GM21786 (cell line): Measurements from ENCODE around the gene METTL25.

Source experiments
- ATAC-seq: cut with Tn5 transposase; IDR thresholded peaks from one replicate; pipeline ENCODE4 v1.9.1; 2021; ENCODE audit not compliant: unreplicated experiment

The METTL25 gene

DNA sequence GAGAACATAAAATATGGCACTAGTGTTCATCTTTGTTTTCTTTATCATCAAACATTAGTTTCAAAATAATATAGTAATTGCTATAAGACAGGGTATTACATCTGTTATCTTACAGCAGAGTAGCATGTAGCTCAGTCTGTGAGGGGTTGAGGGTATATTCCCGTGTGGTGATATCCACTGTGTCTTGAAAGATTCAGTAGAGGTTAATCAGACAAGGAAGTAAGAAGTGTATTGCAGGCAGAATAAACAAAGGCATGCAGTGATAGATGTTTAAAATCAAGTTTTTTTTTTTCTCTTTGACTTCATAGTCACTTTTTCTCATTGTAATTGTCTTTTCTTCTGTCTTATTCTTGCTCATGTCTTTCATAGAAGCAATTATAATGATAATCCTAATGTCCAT lies 48.3 kb downstream of the METTL25 start:
- no peak for ATAC-seq

DNA sequence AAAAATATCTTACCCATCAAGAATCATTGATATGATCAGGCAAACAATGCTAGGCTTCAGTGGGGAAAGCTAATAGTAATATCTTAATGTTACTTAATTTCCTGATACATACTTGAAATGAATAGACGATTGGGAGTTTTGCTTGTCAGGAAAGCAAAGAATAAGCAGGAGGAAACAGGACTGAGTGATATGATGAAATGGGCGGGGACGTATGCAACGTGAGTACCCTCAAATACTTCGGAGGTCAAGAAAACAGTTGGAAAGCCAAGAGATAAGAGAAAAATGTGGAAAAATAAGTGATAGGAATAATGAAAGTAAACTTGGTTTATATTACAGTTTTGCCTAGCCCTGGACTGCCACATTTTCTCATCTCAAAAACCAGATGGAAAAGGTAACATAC lies 49.2 kb downstream of the METTL25 start:
- no peak for ATAC-seq

- ATAC-seq, result no peak
Observed at GRCh38 chr12:82408844-82409243, 50.5 kb downstream of the METTL25 start.

DNA sequence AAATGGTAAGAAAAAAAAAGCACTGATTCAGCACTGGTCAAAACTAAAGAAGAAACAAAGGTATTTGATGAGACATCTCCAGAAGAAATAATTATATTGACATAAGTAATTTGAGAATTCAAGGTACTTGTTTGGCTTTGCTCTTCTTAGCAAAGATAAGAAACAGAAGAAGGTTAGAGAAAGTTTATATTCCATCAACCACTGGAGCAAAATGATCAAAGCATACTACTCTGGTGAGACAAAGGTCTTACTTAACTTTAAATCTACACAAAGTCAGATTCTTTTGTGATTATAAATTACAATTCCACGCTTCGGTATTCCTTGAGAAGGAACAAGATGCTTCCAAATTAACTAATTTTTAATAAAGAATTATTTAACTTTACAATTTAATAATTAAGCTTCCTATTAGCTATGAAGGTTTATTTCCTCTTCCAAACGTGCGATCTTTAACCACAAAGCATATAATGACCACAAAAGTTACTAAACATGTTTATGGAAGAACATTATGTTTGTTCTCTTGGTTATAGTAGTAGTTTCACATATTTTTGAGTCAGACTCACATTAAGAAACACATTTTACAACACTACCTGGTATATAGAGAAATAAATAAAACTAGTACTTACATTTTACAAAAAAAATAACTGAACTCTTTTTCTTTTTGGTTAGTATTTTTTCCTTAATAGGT lies 53.4 kb downstream of the METTL25 start:
- ATAC-seq, result no peak

- no peak for ATAC-seq
Observed at GRCh38 chr12:82412246-82412645, 53.9 kb downstream of the METTL25 start.

DNA sequence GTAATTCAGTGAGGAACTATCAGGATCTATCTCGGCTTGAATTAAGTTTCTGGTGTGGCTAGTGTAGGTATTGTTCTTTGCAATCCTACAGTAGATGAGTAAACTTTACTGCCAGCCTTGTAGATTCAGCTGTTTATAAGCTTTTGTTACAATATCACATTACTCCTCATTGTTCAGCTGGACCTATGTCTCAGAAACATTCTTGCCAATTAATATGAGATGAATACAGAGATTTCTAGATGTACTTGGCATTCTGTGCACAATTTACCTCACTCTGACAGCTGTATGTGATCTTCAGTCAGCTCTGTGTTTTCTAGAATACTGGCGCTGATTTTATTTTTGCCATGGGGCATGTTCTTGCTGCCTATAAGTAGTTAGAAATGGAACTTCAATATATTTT lies 55.7 kb downstream of the METTL25 start:
- no peak for ATAC-seq

DNA sequence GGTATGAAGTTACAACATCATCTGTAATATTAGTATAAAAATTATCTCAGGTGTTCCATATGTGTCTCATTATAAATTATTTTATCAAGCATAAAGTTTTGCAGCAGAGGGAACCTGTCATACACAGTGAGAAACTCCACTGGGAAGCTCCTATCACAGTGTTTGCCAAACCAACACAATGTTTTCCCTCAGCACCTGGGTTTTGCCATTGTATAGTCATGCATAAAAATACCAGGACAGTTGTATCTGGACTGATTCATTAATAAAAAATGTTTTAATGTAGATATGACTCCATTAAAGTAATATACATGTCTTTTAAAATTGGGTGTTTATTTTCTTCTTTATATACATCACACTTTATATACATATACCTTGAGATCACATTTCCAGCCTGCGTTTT lies 56.6 kb downstream of the METTL25 start:
- no peak for ATAC-seq

DNA sequence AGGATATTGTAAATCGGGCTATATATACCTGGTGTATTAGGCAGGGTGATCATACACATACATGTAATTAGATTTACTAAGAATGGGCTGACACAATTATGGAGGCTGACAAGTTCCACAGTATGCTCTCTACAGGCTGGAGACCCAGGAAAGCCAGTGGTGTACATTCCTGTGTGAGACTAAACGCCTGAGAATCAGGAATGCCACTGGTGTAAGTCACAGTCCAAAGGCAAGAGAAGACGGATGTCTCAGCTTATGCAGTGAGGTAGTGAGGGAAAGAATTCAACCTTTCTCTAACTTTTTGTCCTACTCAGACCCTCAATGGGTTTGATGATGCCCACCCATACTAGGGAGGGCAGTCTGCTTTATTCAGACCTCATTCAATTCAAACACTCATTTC lies 57.1 kb downstream of the METTL25 start:
- ATAC-seq, result no peak

DNA sequence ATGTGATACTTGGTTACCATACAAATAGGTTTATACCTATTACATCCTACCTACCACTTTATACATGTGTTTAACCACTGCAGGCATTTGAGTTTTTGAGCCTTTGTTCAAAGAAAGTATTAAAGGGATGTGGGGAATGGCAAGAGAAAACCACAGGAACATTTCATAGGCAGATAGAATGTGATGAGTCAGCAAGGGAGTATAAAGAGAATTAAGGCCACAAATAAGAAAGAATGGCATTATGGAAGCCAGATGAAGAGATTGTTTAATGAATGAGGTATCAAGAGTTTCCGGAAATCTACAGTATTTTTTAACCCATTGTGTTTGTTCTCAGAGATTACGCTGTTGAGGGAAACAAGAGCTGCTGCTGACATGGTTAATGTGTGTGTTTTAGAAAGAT lies 66.9 kb downstream of the METTL25 start:
- ATAC-seq, result no peak

DNA sequence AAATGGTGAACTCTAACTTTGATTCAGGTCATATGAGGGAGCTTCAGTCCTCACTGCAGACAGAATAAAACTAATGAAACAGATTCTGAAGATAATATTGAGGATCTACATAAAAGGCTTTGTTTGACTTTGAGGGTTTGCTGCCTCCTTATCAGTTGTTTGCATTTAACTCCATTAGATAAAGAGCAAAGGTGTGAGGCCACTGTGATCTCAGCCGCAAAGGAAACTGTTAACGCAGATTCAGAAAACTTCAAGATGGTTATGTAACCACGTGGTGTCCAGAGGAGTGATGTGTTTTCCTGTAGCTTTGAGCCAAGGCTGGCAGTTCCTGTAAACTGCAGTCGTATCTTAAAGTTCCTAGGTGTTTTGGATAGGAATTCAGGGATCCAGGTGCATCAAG lies 67.8 kb downstream of the METTL25 start:
- ATAC-seq, result no peak

- ATAC-seq, result no peak
Observed at GRCh38 chr12:82426586-82426985, 68.3 kb downstream of the METTL25 start.

DNA sequence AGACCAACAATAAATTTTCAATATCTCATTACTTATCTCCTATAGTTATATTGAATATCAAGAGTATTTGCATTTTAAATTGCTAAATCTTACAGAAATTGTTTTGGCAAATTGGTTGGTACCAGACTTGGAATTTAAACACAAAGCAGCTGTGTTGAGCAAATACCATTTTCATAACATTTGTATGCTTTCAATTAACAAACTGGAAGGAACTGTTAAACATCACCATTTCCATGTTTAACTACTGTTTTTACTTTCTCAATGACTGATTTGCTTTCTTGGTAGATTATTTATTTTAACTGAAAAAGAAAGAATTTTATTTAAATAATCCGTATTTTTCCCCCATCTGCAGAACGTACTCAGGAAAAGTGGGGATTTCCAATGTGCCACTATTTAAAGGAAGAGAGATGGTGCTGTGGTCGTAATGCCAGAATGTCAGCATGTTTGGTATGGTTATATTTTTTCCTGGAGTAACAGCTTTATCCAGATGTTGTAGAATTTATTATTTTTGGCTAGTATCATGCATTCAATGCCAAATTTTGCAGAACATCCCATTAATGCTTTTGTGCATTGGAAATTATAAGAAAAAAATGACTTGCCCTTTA lies 72.3 kb downstream of the METTL25 start:
- no peak for ATAC-seq

- no peak for ATAC-seq
Observed at GRCh38 chr12:82434392-82434911, 76.1 kb downstream of the METTL25 start.

- ATAC-seq, result no peak
Observed at GRCh38 chr12:82436354-82436753, 78.0 kb downstream of the METTL25 start.

GRCh38 chr12:82437744-82438143 lies 79.4 kb downstream of the METTL25 start:
- ATAC-seq, result peak; percentile 35

DNA sequence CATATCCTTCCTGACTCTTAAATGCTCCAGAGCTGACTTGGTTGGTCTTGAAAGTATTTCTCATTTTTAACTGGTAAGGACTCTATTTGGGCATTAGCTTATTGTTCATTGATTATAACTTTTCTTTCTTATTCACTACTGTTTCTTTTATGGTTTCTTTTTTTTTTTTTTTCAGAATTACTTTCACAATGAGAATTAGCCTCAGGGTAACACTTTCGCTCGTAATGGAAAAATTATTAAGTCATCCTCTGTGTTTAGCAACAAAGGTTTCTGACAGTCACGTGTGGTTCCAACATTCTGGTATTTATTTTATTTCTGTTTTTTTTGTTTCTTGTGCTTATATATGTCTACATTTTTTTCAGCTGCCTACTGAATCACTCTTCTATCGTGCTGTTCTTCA lies 80.0 kb downstream of the METTL25 start:
- ATAC-seq, result peak; percentile 76

DNA sequence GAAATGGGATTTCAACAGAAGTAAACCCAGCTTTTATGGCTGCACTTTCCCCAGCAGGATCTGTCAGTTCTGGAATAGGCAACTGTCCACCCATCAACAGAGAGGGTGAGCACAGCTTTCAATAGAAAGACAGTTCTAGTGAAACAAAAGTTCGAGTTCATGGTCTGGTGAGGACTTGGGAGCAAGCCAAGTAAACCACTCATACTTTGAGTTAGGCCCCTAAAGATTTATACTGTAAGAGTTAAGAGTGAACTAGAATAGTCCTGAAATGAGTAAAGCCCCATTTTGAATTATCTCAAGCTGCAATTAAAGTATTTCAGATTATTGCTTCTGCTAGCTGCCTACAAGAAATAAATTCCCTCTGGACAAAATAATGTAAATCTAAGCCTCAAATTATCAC lies 82.6 kb downstream of the METTL25 start:
- ATAC-seq, result no peak

GRCh38 chr12:82448911-82449578 lies 90.7 kb downstream of the METTL25 start:
- ATAC-seq, result no peak

GRCh38 chr12:82456633-82457032 lies 98.3 kb downstream of the METTL25 start:
- ATAC-seq, result no peak

DNA sequence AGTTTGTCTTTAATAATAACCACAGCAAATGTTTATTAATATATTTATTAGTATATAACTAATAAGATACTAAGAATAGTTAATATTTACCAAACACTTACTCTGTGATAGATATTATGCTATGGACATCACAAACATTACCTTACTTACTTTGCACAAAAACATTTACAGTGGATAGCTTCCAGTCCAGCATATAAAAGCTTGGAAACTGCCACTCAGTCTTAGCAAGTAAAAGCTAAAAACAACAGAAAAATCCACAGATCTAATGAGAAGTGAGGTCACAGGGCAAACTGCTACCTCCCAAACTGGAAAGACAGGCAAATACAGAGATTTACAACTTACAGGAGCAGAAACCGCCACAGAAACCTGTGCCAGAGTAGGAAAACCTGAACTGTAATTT lies 99.8 kb downstream of the METTL25 start:
- no peak for ATAC-seq

DNA sequence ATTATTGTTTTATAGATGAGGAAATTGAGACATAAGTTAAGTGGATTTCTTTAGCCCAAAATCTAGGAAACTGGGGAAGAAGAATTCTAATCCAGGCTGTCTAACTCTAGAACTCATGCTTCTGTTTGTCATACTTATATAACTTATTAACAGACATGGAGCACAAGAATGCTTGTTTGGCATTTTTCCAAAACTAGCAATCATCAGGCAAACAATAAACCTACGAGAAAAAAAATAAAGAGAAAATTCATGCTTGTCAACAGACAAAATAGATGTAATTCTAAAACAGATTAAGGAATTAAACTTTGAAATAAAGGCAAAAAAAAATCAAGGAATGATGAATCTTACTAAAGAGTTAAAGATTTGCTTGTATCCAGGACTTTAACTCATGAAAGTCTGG lies 103.1 kb downstream of the METTL25 start:
- ATAC-seq, result no peak

- no peak for ATAC-seq
Observed at GRCh38 chr12:82461836-82462235, 103.5 kb downstream of the METTL25 start.
